Measurements from ENCODE around the gene OPCML. TPM values are rescaled to one million over a fixed set of nuclear protein-coding genes. Genes with fewer than 3 reads are reported as not detected.

OPCML gene
- total RNA-seq, 4 donors from 2014 or later, result not detected

DNA sequence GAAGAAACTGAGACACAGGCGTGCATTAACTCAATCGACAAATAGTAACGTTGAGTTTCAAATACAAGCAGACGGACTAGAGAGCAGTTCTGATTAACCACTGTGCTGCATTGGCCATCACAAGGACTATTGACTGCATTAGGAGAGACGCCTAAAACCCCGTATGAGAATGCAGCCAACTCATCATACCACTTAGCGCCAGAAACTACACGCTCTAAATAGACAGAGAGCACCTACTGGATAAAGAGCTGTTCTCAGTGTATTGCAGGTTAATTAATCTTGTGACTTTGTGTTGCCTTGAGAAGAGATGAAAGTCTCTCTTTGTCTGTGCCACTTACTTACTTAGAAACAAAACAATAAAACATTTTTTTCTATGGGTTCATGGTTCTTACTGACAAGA, 484.0 kb downstream of the OPCML start:
- DNase-seq, result no peak
- in situ Hi-C loops (cut with MboI; ENCODE audit: low pct_ligation_motif_present in 1 of 4, low pct_unique_long_range_greater_than_20kb in 1 of 4, low sequenced_read_pairs in 3 of 4) (no loop called here), intact Hi-C loops (cut with DNase I; ENCODE audit: low total_unique reads) (loop anchor here (5.0 kb wide), 1 partner anchor 276 kb away; no protein-coding TSS in a partner anchor)
- Histone ChIP-seq H3K4me1 (no peaks in the 10 kb centered on the region), H3K27me3 (no peaks in the 10 kb centered on the region), H3K9me3 (no peaks in the 10 kb centered on the region), H3K36me3 (no peaks in the 10 kb centered on the region), H3K27ac (no peak overlapping the region), H3K4me3 (no peak overlapping the region)
- TF ChIP-seq POLR2A (IDR thresholded peaks at IDR 0.05) (no peak), EP300 (IDR thresholded peaks at IDR 0.05; ENCODE audit: low read depth) (no peak), POLR2AphosphoS5 (IDR thresholded peaks at IDR 0.05) (no peak)
- TF ChIP-seq, protein P1, sequence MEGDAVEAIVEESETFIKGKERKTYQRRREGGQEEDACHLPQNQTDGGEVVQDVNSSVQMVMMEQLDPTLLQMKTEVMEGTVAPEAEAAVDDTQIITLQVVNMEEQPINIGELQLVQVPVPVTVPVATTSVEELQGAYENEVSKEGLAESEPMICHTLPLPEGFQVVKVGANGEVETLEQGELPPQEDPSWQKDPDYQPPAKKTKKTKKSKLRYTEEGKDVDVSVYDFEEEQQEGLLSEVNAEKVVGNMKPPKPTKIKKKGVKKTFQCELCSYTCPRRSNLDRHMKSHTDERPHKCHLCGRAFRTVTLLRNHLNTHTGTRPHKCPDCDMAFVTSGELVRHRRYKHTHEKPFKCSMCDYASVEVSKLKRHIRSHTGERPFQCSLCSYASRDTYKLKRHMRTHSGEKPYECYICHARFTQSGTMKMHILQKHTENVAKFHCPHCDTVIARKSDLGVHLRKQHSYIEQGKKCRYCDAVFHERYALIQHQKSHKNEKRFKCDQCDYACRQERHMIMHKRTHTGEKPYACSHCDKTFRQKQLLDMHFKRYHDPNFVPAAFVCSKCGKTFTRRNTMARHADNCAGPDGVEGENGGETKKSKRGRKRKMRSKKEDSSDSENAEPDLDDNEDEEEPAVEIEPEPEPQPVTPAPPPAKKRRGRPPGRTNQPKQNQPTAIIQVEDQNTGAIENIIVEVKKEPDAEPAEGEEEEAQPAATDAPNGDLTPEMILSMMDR (IDR thresholded peaks at IDR 0.05), result no peak
- 88 to 90% methylated on average over 8 of the region's 8 CpGs for WGBS, 2 donors (ENCODE audit: low coverage in 1 of 2)

DNA sequence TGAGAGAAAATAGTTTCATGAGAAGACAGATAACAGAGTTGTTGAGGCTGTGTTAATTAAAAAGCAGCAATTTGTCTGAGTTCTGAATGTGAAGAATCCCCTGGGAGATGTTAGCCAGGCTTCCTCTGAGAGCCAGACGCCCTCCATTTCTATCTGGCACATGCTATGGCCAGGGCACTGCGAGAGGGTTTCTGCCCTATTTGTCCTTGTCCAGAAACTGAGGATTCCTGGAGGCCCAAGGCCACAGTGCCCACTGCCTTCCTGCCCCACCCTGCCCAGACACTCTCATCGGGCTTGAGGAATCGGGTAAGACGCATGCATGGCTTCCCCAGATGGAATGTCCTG, 484.6 kb downstream of the OPCML start:
- Histone ChIP-seq H3K4me3 (no peak overlapping the region), H3K27ac (no peak overlapping the region), H3K27me3 (no peaks in the 10 kb centered on the region), H3K4me1 (no peaks in the 10 kb centered on the region), H3K36me3 (no peaks in the 10 kb centered on the region), H3K9me3 (no peaks in the 10 kb centered on the region)
- in situ Hi-C loops (cut with MboI; ENCODE audit: low pct_ligation_motif_present in 1 of 4, low pct_unique_long_range_greater_than_20kb in 1 of 4, low sequenced_read_pairs in 3 of 4) (no loop called here), intact Hi-C loops (cut with DNase I; ENCODE audit: low total_unique reads) (loop anchor here (5.0 kb wide), 1 partner anchor 275 kb away; no protein-coding TSS in a partner anchor)
- WGBS, 2 donors (ENCODE audit: low coverage in 1 of 2), result 64% methylated on average over 5 of the region's 5 CpGs; no CpG with 5 or more reads in 1 of the 2 donors
- TF ChIP-seq, protein P1 (IDR thresholded peaks at IDR 0.05), result no peak
- no peak for TF ChIP-seq POLR2AphosphoS5 (IDR thresholded peaks at IDR 0.05)
- TF ChIP-seq POLR2A (IDR thresholded peaks at IDR 0.05), result no peak
- no peak for TF ChIP-seq EP300 (IDR thresholded peaks at IDR 0.05; ENCODE audit: low read depth)
- no peak for DNase-seq

DNA sequence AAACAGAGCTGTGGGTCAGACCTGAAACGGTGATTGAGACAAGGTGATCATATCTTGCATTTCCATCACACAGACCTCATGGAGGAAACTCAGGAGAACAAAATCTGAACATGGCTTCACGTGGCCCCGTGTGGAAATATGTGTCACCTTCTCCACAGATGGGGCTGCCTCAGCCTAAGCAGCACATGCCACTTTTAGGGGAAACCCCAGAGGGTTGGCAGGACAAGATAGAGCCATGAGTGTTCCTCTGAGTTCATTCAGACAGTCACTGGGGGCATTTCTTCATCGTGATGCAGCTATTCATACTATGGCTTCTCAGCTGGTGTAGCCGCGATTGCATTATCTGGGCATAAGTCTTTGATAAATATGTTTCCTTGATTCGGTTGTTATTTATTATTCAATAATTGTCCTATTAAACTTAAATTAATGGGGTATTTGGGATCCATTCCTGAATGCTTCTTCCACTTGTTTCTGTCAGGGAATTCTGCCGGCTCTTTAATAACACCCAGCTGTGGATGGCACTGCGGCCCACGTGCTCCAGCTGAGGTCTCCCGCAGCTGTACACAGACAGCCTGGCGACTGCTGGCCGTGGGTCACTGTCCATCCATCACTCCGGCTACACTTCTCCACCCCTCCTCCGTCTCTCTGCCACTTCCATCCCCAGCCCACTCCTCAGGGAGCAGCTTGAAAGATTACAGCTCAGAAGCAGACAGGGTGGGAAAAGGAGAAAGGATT, 485.1 kb downstream of the OPCML start:
- no peak for DNase-seq
- TF ChIP-seq POLR2A (IDR thresholded peaks at IDR 0.05) (no peak), POLR2AphosphoS5 (IDR thresholded peaks at IDR 0.05) (no peak), EP300 (IDR thresholded peaks at IDR 0.05; ENCODE audit: low read depth) (no peak)
- TF ChIP-seq, protein P1 (IDR thresholded peaks at IDR 0.05), result no peak
- no peak overlapping the region for H3K27ac ChIP-seq
- H3K27me3 ChIP-seq, result no peaks in the 10 kb centered on the region
- no peak overlapping the region for H3K4me3 ChIP-seq
- in situ Hi-C loops (cut with MboI; ENCODE audit: low pct_ligation_motif_present in 1 of 4, low pct_unique_long_range_greater_than_20kb in 1 of 4, low sequenced_read_pairs in 3 of 4) (no loop called here), intact Hi-C loops (cut with DNase I; ENCODE audit: low total_unique reads) (loop anchor here (5.0 kb wide), 1 partner anchor 275 kb away; no protein-coding TSS in a partner anchor)
- H3K9me3 ChIP-seq, result no peaks in the 10 kb centered on the region
- 63 to 65% methylated on average over 6 to 15 of the region's 15 CpGs for WGBS, 2 donors (ENCODE audit: low coverage in 1 of 2)
- H3K4me1 ChIP-seq, result no peaks in the 10 kb centered on the region
- no peaks in the 10 kb centered on the region for H3K36me3 ChIP-seq

DNA sequence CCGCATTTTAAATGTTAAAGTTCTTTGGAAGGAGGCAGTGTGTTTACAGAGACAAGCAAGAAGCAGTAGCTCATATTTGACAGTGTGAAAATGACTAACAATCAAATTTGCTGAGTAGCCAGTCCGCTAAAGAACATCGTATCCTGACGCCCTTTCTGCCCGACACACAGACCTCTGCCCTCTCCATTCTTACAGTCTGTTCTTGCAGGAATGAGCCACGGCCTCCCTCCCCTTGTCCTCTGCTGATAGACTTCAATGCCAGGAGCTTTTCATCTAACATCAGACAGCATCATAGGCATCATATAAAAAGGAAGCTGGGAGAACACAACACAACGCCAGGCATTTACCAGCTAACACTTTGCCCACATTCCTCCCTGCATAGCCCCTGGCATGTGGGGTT, 486.0 kb downstream of the OPCML start:
- WGBS, 2 donors (ENCODE audit: low coverage in 1 of 2), result 64 to 100% methylated on average over 1 to 7 of the region's 7 CpGs

More for the DNA sequence above, 486.0 kb downstream of the OPCML start:
- no peak for DNase-seq
- Histone ChIP-seq H3K27ac (no peak overlapping the region), H3K27me3 (no peaks in the 10 kb centered on the region), H3K9me3 (no peaks in the 10 kb centered on the region), H3K4me1 (no peaks in the 10 kb centered on the region), H3K4me3 (no peak overlapping the region), H3K36me3 (no peaks in the 10 kb centered on the region)
- TF ChIP-seq EP300 (IDR thresholded peaks at IDR 0.05; ENCODE audit: low read depth) (no peak), POLR2A (IDR thresholded peaks at IDR 0.05) (no peak), POLR2AphosphoS5 (IDR thresholded peaks at IDR 0.05) (no peak)
- TF ChIP-seq, protein P1 (IDR thresholded peaks at IDR 0.05), result no peak
- in situ Hi-C loops (cut with MboI; ENCODE audit: low pct_ligation_motif_present in 1 of 4, low pct_unique_long_range_greater_than_20kb in 1 of 4, low sequenced_read_pairs in 3 of 4), result no loop called here
- intact Hi-C loops (cut with DNase I; ENCODE audit: low total_unique reads), result loop anchor here (5.0 kb wide), 1 partner anchor 274 kb away; no protein-coding TSS in a partner anchor

All from transverse colon (tissue), 4 donors.